Putamen (tissue), 1 donor: Measurements from ENCODE around the gene RPS17.
A peak's percentile ranks its signal among the peaks of the same experiment; 100 is the strongest.
"Not testable (repeated sequence)": the region's sequence is repeated elsewhere in the genome, so short reads cannot be mapped to it uniquely, and the experiment has no call there.

ENCODE experiments used
- DNase-seq: peaks from one replicate; pipeline ENCODE4 v3.0.0-alpha.2; 2016; ENCODE audit warnings: low spot score

RPS17 gene

GRCh38 chr15:82545478-82545877 lies 5.2 kb upstream of the RPS17 start:
- DNase-seq, result no peak

GRCh38 chr15:82545002-82545401 lies 4.7 kb upstream of the RPS17 start:
- no peak for DNase-seq

GRCh38 chr15:82544431-82544830 lies 4.2 kb upstream of the RPS17 start:
- DNase-seq, result no peak

GRCh38 chr15:82543160-82543559 lies 2.9 kb upstream of the RPS17 start:
- DNase-seq, result no peak

- DNase-seq, result no peak
Observed at GRCh38 chr15:82540984-82541431, 751 bp upstream of the RPS17 start.

- DNase-seq, result peak; percentile 28
Observed at GRCh38 chr15:82539691-82540054, 584 bp downstream of the RPS17 start.

GRCh38 chr15:82538961-82539690 lies 1.1 kb downstream of the RPS17 start:
- DNase-seq, result peak; percentile 49

GRCh38 chr15:82537351-82537908 lies 2.8 kb downstream of the RPS17 start:
- DNase-seq, result no peak

- DNase-seq, result no peak
Observed at GRCh38 chr15:82536409-82537350, 3.6 kb downstream of the RPS17 start.

GRCh38 chr15:82535566-82536408 lies 4.5 kb downstream of the RPS17 start:
- no peak for DNase-seq

GRCh38 chr15:82535151-82535550 lies 5.1 kb downstream of the RPS17 start:
- not testable (repeated sequence) for DNase-seq

GRCh38 chr15:82534457-82534861 lies 5.8 kb downstream of the RPS17 start:
- not testable (repeated sequence) for DNase-seq

- no peak for DNase-seq
Observed at GRCh38 chr15:82533801-82534200, 6.5 kb downstream of the RPS17 start.

- no peak for DNase-seq
Observed at GRCh38 chr15:82532991-82533481, 7.2 kb downstream of the RPS17 start.

GRCh38 chr15:82532383-82532990 lies 7.8 kb downstream of the RPS17 start:
- DNase-seq, result no peak

- no peak for DNase-seq
Observed at GRCh38 chr15:82531496-82532382, 8.5 kb downstream of the RPS17 start.

GRCh38 chr15:82530606-82531379 lies 9.5 kb downstream of the RPS17 start:
- DNase-seq, result peak; percentile 32

- no peak for DNase-seq
Observed at GRCh38 chr15:82530006-82530405, 10.3 kb downstream of the RPS17 start.

GRCh38 chr15:82513587-82513986 lies 26.7 kb downstream of the RPS17 start:
- not testable (repeated sequence) for DNase-seq
